Measurements from ENCODE around the gene DTX1. TPM values are rescaled to one million over a fixed set of nuclear protein-coding genes. Genes with fewer than 3 reads are reported as not detected.
A peak's percentile ranks its signal among the peaks of the same experiment; 100 is the strongest.

The DTX1 gene
- total and polyA plus RNA-seq, 7 experiments from 2014 or later: 0.80 to 15.8 (median 4.5) TPM; not detected in 1

- Mint-ChIP-seq H3K27me3 (no peaks in the 10 kb centered on the region), H3K27ac (peak overlapping the region in 8 of 9 donors; percentile 31 to 92 (median 70)), H3K4me3 (no peak overlapping the region), H3K36me3 (peaks cover 0 to 11% (median 0%) of the 10 kb centered on the region in 5 donors), H3K9me3 (peaks cover 0 to 1% (median 0%) of the 10 kb centered on the region in 11 donors), H3K4me1 (peaks cover under 1 to 43% (median 33%) of the 10 kb centered on the region in 7 donors)
- intact Hi-C loops (cut with micrococcal nuclease): loop anchor here (1.0 to 5.0 kb wide), 6 partner anchors 50 to 198 kb away; no protein-coding TSS in a partner anchor
- peaks cover 0 to 18% of the 10 kb centered on the region in 2 donors for H3K4me1 ChIP-seq (ENCODE audit: control insufficient read depth in 2 of 2, insufficient read depth in 2 of 2, low read length in 2 of 2)
- no peaks in the 10 kb centered on the region for H3K9me3 ChIP-seq (ENCODE audit: control insufficient read depth in 2 of 3, low read length in 3 of 3)
- peaks cover 0 to 24% (median 0%) of the 10 kb centered on the region in 3 experiments for H3K36me3 ChIP-seq (ENCODE audit: control insufficient read depth in 2 of 3, insufficient read depth in 3 of 3, low read length in 3 of 3)
- CTCF ChIA-PET: interaction anchor here (0.7 to 6.4 kb wide), 14 partner anchors 8 to 105 kb away, joined by 3 to 73 read pairs (median 4); no protein-coding TSS in a partner anchor
- POLR2A ChIA-PET: no interaction called here
- ATAC-seq (peak; percentile 83), DNase-seq (peak; percentile 42 to 70 (median 61))
- H3K27ac ChIP-seq (ENCODE audit: low read depth, low read length): peak overlapping the region; percentile 34
- no peaks in the 10 kb centered on the region for H3K27me3 ChIP-seq (ENCODE audit: control insufficient read depth in 2 of 2, insufficient read depth in 2 of 2, low read length in 2 of 2)
- no peak overlapping the region for H3K4me3 ChIP-seq (ENCODE audit: low read length)
Measured at GRCh38 chr12:113098441-113099028, 42.0 kb downstream of the DTX1 start.

GRCh38 chr12:113099364-113099763, 42.8 kb downstream of the DTX1 start:
- H3K27me3 ChIP-seq (ENCODE audit: control insufficient read depth in 2 of 2, insufficient read depth in 2 of 2, low read length in 2 of 2): no peaks in the 10 kb centered on the region
- peaks cover 0 to 24% (median 0%) of the 10 kb centered on the region in 3 experiments for H3K36me3 ChIP-seq (ENCODE audit: control insufficient read depth in 2 of 3, insufficient read depth in 3 of 3, low read length in 3 of 3)
- ChIA-PET POLR2A (interaction anchor here (1.2 to 1.7 kb wide), 2 partner anchors 9 to 41 kb away, joined by 3 read pairs; no protein-coding TSS in a partner anchor), CTCF (interaction anchor here (0.7 to 6.4 kb wide), 9 partner anchors 12 to 106 kb away, joined by 3 to 73 read pairs (median 3); no protein-coding TSS in a partner anchor)
- peaks cover 0 to 8% (median 0%) of the 10 kb centered on the region in 5 donors for H3K36me3 Mint-ChIP-seq
- H3K4me3 Mint-ChIP-seq: no peak overlapping the region
- H3K27ac Mint-ChIP-seq: peak overlapping the region in 5 of 9 donors; percentile 57 to 92 (median 77)
- peaks cover 0 to 21% of the 10 kb centered on the region in 2 donors for H3K4me1 ChIP-seq (ENCODE audit: control insufficient read depth in 2 of 2, insufficient read depth in 2 of 2, low read length in 2 of 2)
- H3K27me3 Mint-ChIP-seq: no peaks in the 10 kb centered on the region
- H3K9me3 ChIP-seq (ENCODE audit: control insufficient read depth in 2 of 3, low read length in 3 of 3): no peaks in the 10 kb centered on the region
- ATAC-seq (no peak), DNase-seq (no peak)
- intact Hi-C loops (cut with micrococcal nuclease): loop anchor here (2.0 to 5.0 kb wide), 3 partner anchors 53 to 107 kb away; no protein-coding TSS in a partner anchor
- H3K4me1 Mint-ChIP-seq: peaks cover 8 to 43% (median 33%) of the 10 kb centered on the region in 7 donors
- no peak overlapping the region for H3K4me3 ChIP-seq (ENCODE audit: low read length)
- H3K9me3 Mint-ChIP-seq: peaks cover 0 to 1% (median 0%) of the 10 kb centered on the region in 11 donors
- no peak overlapping the region for H3K27ac ChIP-seq (ENCODE audit: low read depth, low read length)

DNA sequence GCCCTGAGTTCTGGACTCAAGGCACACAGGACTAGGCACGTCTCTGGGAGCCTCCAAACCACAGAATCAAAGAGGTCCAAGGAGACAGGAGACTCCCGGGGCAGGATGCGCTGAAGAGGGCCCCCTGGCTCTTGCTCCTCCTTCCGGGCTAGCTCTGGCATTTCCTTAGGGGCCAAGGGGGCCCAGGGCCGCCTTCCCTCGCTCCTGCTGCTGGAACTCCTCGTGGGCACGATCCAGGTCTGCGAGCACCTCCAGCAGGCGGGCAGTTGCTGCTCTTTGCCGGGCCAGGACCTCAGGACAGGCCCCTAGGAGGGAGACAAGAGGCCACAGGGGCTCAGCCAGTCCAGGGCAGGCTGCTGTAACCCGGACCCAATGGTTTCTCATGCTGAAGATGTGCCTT, 43.2 kb downstream of the DTX1 start:
- peaks cover 8 to 47% (median 33%) of the 10 kb centered on the region in 7 donors for H3K4me1 Mint-ChIP-seq
- DNase-seq (no peak), ATAC-seq (no peak)
- H3K9me3 ChIP-seq (ENCODE audit: control insufficient read depth in 2 of 3, low read length in 3 of 3): no peaks in the 10 kb centered on the region
- H3K36me3 ChIP-seq (ENCODE audit: control insufficient read depth in 2 of 3, insufficient read depth in 3 of 3, low read length in 3 of 3): peaks cover 0 to 21% (median 0%) of the 10 kb centered on the region in 3 experiments
- POLR2A ChIA-PET: interaction anchor here (1.2 to 1.7 kb wide), 2 partner anchors 10 to 41 kb away, joined by 3 read pairs; no protein-coding TSS in a partner anchor
- H3K27me3 Mint-ChIP-seq: no peaks in the 10 kb centered on the region
- intact Hi-C loops (cut with micrococcal nuclease): loop anchor here (2.0 to 5.0 kb wide), 3 partner anchors 53 to 107 kb away; no protein-coding TSS in a partner anchor
- no peak overlapping the region for H3K27ac ChIP-seq (ENCODE audit: low read depth, low read length)
- peaks cover 0 to 21% of the 10 kb centered on the region in 2 donors for H3K4me1 ChIP-seq (ENCODE audit: control insufficient read depth in 2 of 2, insufficient read depth in 2 of 2, low read length in 2 of 2)
- peaks cover 0 to 8% (median 0%) of the 10 kb centered on the region in 5 donors for H3K36me3 Mint-ChIP-seq
- H3K4me3 ChIP-seq (ENCODE audit: low read length): no peak overlapping the region
- CTCF ChIA-PET: interaction anchor here (1.2 to 6.4 kb wide), 4 partner anchors 38 to 107 kb away, joined by 3 to 73 read pairs (median 5); no protein-coding TSS in a partner anchor
- H3K9me3 Mint-ChIP-seq: peaks cover 0 to 1% (median 0%) of the 10 kb centered on the region in 11 donors
- H3K4me3 Mint-ChIP-seq: no peak overlapping the region
- no peaks in the 10 kb centered on the region for H3K27me3 ChIP-seq (ENCODE audit: control insufficient read depth in 2 of 2, insufficient read depth in 2 of 2, low read length in 2 of 2)
- peak overlapping the region in 3 of 9 donors; percentile 57 to 83 (median 76) for H3K27ac Mint-ChIP-seq

- DNase-seq: no peak
- Histone ChIP-seq H3K4me1 (ENCODE audit: control insufficient read depth in 2 of 2, insufficient read depth in 2 of 2, low read length in 2 of 2) (peaks cover 0 to 21% of the 10 kb centered on the region in 2 donors), H3K9me3 (ENCODE audit: control insufficient read depth in 2 of 3, low read length in 3 of 3) (no peaks in the 10 kb centered on the region), H3K27me3 (ENCODE audit: control insufficient read depth in 2 of 2, insufficient read depth in 2 of 2, low read length in 2 of 2) (no peaks in the 10 kb centered on the region), H3K36me3 (ENCODE audit: control insufficient read depth in 2 of 3, insufficient read depth in 3 of 3, low read length in 3 of 3) (peaks cover 0 to 4% (median 0%) of the 10 kb centered on the region in 3 experiments), H3K4me3 (ENCODE audit: low read length) (no peak overlapping the region), H3K27ac (ENCODE audit: low read depth, low read length) (no peak overlapping the region)
- ChIA-PET CTCF (interaction anchor here (0.7 to 6.4 kb wide), 3 partner anchors 10 to 58 kb away, joined by 4 to 73 read pairs (median 4); no protein-coding TSS in a partner anchor), POLR2A (interaction anchor here (0.7 kb wide), 1 partner anchor 16 kb away, joined by 3 read pairs; no protein-coding TSS in a partner anchor)
- Mint-ChIP-seq H3K4me1 (peaks cover 8 to 45% (median 27%) of the 10 kb centered on the region in 7 donors), H3K36me3 (no peaks in the 10 kb centered on the region), H3K4me3 (no peak overlapping the region), H3K27ac (no peak overlapping the region), H3K27me3 (no peaks in the 10 kb centered on the region), H3K9me3 (peaks cover 0 to 1% (median 0%) of the 10 kb centered on the region in 11 donors)
- intact Hi-C loops (cut with micrococcal nuclease): no loop called here
- ATAC-seq: no peak
Measured at GRCh38 chr12:113101751-113102150, 45.2 kb downstream of the DTX1 start.

DNA sequence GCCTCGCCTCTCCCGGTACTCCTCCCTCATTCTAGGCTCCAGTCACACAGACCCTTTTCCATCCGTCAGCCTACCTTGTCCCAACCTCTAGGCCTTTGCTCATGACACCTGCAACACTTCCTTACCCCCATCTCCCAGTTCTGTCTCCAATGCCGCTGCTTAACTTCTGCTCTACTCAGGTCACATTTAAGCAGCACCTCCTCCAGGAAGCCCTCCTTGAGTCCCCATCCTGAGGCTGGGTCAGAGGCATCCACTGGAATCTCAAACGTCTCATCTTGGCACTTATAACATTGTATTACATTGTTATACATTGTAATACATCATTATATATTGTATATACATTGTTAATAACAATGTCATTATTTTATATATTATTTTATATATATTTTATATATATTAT, 46.3 kb downstream of the DTX1 start:
- no peaks in the 10 kb centered on the region for H3K27me3 ChIP-seq (ENCODE audit: control insufficient read depth in 2 of 2, insufficient read depth in 2 of 2, low read length in 2 of 2)
- H3K4me3 ChIP-seq (ENCODE audit: low read length): no peak overlapping the region
- Mint-ChIP-seq H3K4me1 (peaks cover 8 to 39% (median 22%) of the 10 kb centered on the region in 7 donors), H3K27me3 (no peaks in the 10 kb centered on the region), H3K4me3 (peak overlapping the region in 1 of 10 donors; percentile 13), H3K27ac (peak overlapping the region in 5 of 9 donors; percentile 15 to 79 (median 55)), H3K36me3 (no peaks in the 10 kb centered on the region), H3K9me3 (peaks cover 0 to 1% (median 0%) of the 10 kb centered on the region in 11 donors)
- intact Hi-C loops (cut with micrococcal nuclease): loop anchor here in 1 of 2 donors (1.0 kb wide), 1 partner anchor 255 kb away; the partner anchor contains the start of gene PLBD2
- no peak for ATAC-seq
- peaks cover 0 to 19% of the 10 kb centered on the region in 2 donors for H3K4me1 ChIP-seq (ENCODE audit: control insufficient read depth in 2 of 2, insufficient read depth in 2 of 2, low read length in 2 of 2)
- no peak for DNase-seq
- ChIA-PET POLR2A (interaction anchor here (1.0 kb wide), 1 partner anchor 13 kb away, joined by 3 read pairs; no protein-coding TSS in a partner anchor), CTCF (no interaction called here)
- H3K27ac ChIP-seq (ENCODE audit: low read depth, low read length): no peak overlapping the region
- no peaks in the 10 kb centered on the region for H3K36me3 ChIP-seq (ENCODE audit: control insufficient read depth in 2 of 3, insufficient read depth in 3 of 3, low read length in 3 of 3)
- H3K9me3 ChIP-seq (ENCODE audit: control insufficient read depth in 2 of 3, low read length in 3 of 3): no peaks in the 10 kb centered on the region

- intact Hi-C loops (cut with micrococcal nuclease): loop anchor here in 1 of 2 donors (1.0 kb wide), 1 partner anchor 254 kb away; the partner anchor contains the start of gene PLBD2
- Mint-ChIP-seq H3K4me3 (peak overlapping the region; percentile 74 to 91 (median 86)), H3K27ac (peak overlapping the region; percentile 18 to 93 (median 87)), H3K4me1 (peaks cover 7 to 28% (median 12%) of the 10 kb centered on the region in 7 donors), H3K36me3 (no peaks in the 10 kb centered on the region), H3K9me3 (peaks cover 0 to 1% (median 0%) of the 10 kb centered on the region in 11 donors), H3K27me3 (no peaks in the 10 kb centered on the region)
- Histone ChIP-seq H3K9me3 (ENCODE audit: control insufficient read depth in 2 of 3, low read length in 3 of 3) (no peaks in the 10 kb centered on the region), H3K27me3 (ENCODE audit: control insufficient read depth in 2 of 2, insufficient read depth in 2 of 2, low read length in 2 of 2) (no peaks in the 10 kb centered on the region), H3K4me1 (ENCODE audit: control insufficient read depth in 2 of 2, insufficient read depth in 2 of 2, low read length in 2 of 2) (peaks cover 0 to 8% of the 10 kb centered on the region in 2 donors), H3K27ac (ENCODE audit: low read depth, low read length) (peak overlapping the region; percentile 10), H3K36me3 (ENCODE audit: control insufficient read depth in 2 of 3, insufficient read depth in 3 of 3, low read length in 3 of 3) (no peaks in the 10 kb centered on the region), H3K4me3 (ENCODE audit: low read length) (peak overlapping the region; percentile 65)
- peak; percentile 46 to 80 (median 76) for DNase-seq
- ChIA-PET POLR2A (interaction anchor here (0.7 to 1.0 kb wide), 2 partner anchors 14 to 61 kb away, joined by 3 to 4 read pairs; no protein-coding TSS in a partner anchor), CTCF (interaction anchor here (0.6 to 0.8 kb wide), 2 partner anchors 36 to 53 kb away, joined by 3 to 5 read pairs; no protein-coding TSS in a partner anchor)
- ATAC-seq: peak; percentile 92
Measured at GRCh38 chr12:113103756-113104450, 47.4 kb downstream of the DTX1 start.
